GM18873 (cell line): ENCODE measurements around the gene SBNO2.
"Not testable (repeated sequence)": the region's sequence is repeated elsewhere in the genome, so short reads cannot be mapped to it uniquely, and the experiment has no call there.

Experiments
- ATAC-seq: cut with Tn5 transposase; IDR thresholded peaks from one replicate; pipeline ENCODE4 v1.9.1; 2021; ENCODE audit warnings: mild to moderate bottlenecking, moderate library complexity, moderate number of reproducible peaks; ENCODE audit not compliant: unreplicated experiment, low FRiP score

SBNO2 gene

DNA sequence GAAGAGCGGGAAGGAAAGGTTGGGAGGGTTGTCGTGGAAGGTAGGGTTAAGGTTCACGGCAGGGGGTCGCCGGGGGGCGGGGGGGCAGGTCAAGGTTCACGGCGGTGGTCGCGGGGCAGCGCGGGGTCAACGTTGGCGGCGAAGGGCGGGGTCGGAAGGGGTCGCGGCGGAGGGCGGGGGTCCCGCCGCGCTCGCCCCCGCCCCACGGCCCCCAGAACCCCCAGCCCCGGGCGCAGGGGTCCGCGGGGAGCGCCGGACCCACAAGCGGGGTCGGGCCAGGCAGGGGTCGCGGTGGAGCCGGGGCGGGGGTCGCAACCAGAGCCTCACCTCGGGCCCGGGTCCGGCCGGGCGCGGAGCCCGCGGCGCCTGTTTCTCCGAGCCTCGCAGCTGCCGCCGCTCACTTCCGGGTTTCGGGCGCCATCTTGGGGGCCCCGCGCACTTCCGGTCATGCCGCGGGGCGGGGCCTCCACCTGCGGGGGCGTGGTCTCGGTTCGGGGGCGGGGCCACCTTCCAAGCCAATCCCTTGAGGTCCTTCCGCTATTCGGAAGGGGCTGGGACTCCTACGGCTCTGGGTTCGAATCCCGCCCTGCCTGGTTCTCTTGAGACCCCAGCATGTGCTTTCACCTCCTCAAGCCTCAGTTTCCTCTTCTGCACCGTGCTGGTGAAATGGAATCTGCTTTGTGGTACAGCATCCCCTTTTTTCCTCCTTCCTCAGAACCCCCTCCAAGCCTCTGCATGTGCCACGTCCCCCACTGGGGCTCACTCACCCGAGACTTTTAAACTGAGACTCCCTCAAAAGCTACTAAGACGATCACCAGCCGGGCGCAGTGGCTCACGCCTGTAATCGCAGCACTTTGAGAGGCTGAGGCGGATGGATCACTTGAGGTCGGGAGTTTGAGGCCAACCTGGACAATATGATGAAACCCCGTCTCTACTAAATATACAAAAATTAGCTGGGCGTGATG, at the start of gene SBNO2:
Gene SBNO2 (minus strand): TSS at position 424 of the 965 bp plus-strand sequence. CDS start 19,992 bp downstream, outside the sequence.
- no peak for ATAC-seq

GRCh38 chr19:1223018-1223855, 49.2 kb upstream of the SBNO2 start:
- no peak for ATAC-seq

DNA sequence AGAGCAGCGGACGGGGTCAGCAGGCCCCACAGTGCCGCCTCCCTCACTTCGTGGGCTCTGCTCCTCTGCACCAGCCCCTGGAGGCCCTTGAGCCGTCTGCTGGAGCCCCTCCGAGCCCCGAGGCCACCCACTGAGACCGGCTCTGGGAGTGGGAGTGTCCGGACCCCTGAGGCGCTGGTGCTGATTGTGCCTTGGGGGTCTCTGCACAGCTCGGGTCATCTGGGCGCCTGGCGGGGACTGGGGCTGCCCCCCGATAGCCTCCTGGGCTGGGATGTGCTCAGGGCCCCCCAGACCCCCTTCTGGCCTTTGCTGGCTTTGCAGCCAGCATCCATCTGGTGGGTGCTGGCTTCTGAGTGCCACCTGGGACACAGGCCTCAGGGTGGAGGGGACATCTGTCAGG, 48.3 kb upstream of the SBNO2 start:
- ATAC-seq: no peak

- ATAC-seq: no peak
Measured at GRCh38 chr19:1221904-1222255, 47.8 kb upstream of the SBNO2 start.

DNA sequence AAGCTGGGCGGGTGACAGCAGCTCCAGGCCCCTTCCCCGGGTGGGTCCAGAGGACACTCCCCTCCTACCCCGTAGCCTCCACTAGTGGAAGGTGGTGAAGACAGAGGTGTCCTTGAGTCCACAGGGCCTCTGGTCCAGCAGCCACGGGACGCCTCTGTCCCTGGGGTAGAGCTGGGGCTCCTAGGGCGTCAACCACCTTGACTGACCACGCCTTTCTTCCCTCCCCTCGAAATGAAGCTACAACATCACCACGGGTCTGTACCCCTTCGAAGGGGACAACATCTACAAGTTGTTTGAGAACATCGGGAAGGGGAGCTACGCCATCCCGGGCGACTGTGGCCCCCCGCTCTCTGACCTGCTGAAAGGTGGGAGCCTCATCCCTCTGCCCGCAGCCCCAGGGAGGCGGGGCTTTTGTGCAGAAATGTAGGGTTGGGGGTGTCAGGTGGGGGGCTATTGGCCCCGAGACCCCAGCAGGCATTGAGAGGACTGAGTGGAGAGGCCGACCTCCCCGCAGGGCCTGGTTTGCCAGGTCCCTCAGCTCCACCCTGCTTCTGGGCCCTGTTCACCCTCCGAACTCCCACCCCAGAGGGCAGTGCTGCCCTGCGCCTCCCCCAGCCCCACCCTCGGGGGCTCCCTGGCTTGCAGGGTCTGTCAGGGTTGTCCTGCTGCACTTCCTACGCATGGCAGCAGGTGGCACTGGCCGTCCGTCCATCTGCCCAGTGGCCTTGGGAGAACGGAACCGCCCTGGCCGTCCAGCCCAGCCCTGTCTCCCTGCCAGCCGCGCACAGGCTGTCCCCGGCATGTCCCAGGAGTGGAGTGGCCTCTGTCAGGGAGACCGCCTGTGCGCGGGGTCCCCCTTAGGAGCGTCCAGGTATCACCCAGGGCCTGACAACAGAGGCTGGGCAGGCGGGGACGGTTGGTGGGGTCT, 47.2 kb upstream of the SBNO2 start:
- no peak for ATAC-seq

DNA sequence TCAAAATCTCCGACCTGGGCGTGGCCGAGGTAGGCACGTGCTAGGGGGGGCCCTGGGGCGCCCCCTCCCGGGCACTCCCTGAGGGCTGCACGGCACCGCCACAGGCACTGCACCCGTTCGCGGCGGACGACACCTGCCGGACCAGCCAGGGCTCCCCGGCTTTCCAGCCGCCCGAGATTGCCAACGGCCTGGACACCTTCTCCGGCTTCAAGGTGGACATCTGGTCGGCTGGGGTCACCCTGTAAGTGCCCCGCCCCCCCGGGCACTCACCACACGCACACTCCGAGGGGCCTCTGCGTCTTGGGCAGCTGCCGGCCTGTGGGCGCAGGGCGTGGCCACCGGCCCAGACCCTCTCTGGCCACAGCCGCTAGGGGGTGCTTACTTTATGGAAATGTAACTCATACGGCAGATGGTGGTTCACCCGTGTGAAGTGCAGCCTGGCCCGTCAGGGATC, 46.4 kb upstream of the SBNO2 start:
- no peak for ATAC-seq

DNA sequence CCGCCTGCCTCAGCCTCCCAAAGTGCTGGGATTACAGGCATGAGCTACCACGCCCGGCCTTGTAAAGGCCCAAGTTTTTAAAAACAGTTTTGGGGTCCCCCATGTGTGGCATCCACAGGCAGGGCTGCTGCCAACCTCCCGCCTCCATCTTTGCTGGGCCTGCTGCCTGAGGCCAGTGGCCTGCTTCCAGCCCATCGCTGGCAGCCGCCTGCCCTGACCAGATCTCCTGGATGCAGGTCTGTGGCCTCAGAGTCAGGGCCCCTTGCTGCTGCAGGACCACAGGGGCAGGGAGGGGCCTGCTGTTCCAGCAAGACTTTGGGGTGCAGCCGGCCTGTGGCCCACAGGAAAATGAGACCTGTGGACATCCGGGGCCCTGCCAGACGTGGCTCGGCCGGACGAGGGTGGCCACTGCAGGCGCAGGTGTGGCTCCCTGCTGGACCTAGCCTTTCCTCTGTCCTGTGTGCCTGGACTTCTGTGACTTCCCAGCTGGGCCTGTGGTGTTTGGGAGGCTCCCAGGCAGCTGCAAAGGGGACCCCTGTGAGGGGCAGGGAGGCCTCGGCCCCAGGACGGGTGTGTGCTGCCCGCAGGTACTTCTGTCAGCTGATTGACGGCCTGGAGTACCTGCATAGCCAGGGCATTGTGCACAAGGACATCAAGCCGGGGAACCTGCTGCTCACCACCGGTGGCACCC, 45.9 kb upstream of the SBNO2 start:
- no peak for ATAC-seq

DNA sequence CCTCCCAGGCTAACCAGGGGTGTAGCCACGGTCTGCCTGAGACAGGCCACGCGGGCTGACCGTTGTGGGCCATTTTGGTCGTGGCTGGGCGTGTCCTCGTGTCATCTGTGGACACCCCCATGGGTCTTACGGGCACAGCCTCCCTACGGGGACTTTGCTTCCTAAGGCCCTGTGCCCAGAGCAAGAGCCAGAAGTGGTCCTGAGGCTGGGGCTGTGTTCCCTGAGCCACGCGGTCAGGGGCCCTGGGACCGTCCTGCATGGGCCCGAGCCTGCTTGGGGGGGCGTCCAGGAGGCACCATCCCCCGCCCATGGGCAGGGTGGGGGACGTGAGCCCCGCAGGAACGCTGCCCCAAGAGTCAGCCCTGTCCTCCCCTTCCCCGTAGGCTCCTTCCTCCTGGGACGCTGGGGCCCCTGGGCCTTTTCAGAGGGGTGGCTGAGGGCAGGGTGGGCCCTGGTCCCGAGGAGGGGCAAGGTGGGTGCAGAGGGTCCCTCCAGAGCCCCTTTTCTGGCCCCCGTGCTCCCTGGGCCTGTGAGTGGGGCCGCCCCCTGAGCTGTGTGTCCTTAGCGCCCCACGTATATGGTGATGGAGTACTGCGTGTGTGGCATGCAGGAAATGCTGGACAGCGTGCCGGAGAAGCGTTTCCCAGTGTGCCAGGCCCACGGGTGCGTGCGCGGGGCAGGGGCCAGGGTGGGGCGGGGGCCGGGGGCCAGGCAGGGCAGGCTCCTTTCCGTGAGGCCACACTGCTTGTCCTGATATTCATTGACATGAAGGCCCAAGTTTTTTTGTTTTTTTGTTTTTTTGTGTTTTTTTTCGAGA, 44.9 kb upstream of the SBNO2 start:
- no peak for ATAC-seq

DNA sequence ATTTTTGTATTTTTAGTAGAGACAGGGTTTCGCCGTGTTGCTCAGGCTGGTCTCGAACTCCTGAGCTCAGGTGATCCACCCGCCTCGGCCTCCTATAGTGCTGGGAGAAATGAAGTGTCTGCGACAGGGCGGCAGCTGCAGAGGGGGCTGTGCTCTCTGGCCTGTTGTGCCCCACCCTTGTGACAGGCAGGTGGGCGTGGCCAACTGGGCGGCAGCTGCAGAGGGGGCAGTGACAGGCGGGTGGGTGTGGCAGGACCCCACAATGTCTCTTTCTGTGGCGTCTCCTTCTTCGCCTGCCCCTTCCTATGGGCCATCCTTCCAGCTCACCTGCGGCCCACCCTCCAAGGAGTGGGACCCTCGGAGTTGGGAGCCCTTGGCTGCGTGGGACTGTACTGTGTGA, 43.3 kb upstream of the SBNO2 start:
- no peak for ATAC-seq

DNA sequence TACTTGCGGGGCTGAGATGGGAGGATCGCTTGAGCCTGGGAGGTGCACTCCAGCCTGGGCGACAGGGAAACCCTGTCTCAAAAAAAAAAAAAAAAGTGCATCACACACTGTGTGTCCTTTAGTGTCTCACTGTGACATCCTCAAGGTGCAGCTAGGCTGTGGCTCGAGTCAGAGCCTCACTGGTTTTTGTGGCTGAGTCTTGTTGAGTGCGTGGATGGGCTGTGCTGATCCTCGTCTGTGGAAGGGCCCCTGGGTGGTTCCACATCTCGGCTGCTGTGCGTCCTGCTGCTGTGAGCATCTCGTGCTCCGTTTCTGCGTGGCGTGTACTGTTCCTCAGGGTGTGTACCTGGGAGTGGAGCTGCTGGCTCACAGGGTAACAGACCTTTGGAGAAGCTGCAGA, 42.7 kb upstream of the SBNO2 start:
- no peak for ATAC-seq

DNA sequence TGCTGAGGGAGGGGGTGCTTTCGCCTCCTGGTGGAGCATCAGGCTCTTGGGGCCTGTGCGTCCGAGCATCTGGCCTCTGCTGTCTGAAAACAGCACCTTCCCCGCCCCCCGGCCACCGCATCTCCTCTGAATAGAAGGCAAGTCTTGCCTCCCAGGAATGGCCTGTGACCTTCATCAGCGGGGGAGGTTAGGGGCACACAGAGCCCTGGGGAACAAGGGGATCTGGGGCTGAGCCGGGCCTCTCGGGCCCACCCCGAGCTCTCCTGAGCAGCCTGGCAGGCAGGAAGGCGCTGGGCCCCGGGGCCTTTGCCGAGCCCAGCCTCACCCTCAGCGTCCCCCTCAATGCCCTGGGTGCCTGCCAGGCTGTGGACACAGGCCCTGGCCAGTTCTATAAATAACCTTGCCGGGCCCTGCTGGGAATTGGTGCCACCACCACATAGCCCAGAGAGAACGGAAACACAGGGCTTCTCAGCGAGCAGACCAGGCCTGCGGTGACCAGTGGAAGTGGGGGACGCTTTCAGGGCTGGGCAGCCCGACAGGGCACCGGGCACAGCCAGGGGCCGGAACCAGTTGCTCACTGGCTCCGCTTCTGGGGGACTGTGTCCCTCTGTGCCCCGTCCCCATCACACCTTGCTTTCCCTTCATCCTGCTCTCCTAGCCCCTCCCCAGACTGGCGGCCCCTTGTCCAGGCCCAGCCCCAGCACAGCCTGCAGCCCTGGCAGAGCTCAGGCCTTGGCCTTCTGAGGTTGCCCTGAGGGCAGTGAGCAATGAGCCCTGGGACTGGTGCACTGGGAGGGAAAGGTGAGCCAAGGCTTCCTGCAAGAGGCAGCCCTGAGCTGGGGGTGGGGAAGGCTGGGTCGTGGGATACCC, 41.0 kb upstream of the SBNO2 start:
- no peak for ATAC-seq

GRCh38 chr19:1214299-1214861, 40.3 kb upstream of the SBNO2 start:
- no peak for ATAC-seq

DNA sequence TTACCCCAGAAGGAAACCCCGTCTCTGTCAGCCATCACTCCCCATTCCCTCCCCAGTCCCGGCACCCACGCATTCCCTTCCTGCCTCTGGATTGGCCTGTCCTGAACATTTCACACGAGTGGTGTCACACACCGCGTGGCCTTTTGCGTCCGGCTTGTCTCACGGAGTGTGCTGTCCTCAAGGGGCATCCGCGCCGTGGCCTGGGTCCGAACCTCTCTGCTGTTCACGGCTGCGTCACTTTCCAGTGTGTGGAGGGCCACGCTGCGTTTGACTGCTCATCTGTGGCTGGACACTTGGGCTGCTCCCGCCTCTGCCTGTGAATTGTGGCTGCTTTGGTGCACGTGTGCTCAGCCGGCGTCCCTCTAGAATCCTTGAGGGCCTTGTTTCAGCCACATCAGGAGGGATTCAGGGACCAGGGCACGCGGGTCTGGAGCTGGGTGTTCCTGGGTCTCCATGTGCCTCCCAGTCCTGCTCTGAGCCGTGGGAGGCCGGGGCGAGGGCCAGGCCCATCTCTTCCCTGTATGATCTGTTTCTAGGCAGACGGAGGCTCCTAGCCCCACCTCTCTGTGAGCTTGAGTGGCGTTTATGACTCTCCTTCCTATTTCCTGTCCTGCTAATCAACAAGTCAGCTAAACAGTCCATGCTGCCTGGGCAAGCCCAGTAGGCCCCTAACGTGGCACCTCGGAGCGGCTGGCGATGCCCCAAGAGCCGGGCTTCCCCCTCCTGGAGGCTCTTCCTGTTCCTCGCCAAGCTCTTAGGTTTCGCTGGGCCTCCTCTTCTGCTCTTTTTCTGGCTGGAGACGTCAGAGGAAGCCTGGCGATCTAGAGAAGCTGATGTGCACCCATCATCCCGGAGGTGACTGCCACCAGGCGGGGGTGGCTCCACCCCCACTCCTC, 39.6 kb upstream of the SBNO2 start:
- no peak for ATAC-seq

- ATAC-seq: no peak
Measured at GRCh38 chr19:1211494-1212234, 37.6 kb upstream of the SBNO2 start.

DNA sequence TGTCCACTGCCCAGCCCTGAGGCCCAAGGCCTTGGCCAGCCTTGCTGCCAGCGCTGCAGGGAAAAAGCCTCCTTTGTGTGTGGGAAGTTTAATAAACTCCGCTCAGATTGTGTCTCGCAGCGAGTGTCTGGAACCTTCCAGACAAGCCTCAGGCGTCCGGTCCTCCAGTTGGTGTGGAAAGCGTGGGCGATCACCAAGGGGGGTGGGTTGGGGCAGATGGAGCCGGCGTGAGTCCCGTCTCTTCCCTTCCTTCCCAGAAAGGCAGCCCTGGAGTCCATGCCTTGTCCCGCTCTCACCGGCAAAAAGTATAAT, 36.1 kb upstream of the SBNO2 start:
- ATAC-seq: no peak

GRCh38 chr19:1208830-1209229, 34.8 kb upstream of the SBNO2 start:
- not testable (repeated sequence) for ATAC-seq
